DOHH2 (cell line): ENCODE measurements around the gene BLOC1S4.

Experiments used
- EZH2phosphoT487 ChIP-seq: fragments of 200-600 bp; sonication (generic); IDR thresholded peaks from 2 replicates; pipeline ENCODE4 v1.6.1; 2017; ENCODE audit warnings: borderline replicate concordance, mild to moderate bottlenecking, antibody characterized with exemption, low read length, moderate library complexity, mixed read lengths
- TF ChIP-seq, protein P1 (sequence below): fragments of 200-600 bp; sonication (generic); IDR thresholded peaks from one replicate; pipeline ENCODE4 v1.5.1; 2014; ENCODE audit warnings: antibody characterized with exemption, mild to moderate bottlenecking, low read depth, low read length; ENCODE audit not compliant: poor library complexity, severe bottlenecking

DNA sequence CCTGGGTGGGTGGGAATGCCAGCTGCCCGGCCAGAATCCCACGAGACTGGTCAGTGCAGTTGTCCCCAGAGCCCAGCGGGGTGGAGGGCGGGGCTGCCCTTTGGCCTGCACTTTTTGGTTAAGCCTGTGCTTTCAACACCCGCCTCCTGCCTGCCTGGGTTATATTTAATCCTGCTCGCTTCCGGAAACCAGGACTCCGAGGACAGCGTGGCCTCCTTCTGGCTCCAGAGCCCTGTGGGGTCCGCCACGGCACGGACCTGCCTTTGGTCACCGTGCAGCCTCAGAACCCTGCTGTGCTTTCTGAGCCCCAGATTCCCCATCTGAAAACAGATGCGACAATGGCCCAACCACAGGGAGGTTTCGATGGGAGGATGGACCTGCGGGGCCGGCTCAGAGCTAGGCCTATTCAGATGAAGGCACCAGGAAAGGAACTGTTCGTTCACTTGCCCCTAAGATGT lies 37.2 kb downstream of the BLOC1S4 start:
- TF ChIP-seq, protein P1, sequence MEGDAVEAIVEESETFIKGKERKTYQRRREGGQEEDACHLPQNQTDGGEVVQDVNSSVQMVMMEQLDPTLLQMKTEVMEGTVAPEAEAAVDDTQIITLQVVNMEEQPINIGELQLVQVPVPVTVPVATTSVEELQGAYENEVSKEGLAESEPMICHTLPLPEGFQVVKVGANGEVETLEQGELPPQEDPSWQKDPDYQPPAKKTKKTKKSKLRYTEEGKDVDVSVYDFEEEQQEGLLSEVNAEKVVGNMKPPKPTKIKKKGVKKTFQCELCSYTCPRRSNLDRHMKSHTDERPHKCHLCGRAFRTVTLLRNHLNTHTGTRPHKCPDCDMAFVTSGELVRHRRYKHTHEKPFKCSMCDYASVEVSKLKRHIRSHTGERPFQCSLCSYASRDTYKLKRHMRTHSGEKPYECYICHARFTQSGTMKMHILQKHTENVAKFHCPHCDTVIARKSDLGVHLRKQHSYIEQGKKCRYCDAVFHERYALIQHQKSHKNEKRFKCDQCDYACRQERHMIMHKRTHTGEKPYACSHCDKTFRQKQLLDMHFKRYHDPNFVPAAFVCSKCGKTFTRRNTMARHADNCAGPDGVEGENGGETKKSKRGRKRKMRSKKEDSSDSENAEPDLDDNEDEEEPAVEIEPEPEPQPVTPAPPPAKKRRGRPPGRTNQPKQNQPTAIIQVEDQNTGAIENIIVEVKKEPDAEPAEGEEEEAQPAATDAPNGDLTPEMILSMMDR = no peak
- TF ChIP-seq EZH2phosphoT487 = no peak
